ENCODE measurements around the gene GRID2IP. TPM values are rescaled to one million over a fixed set of nuclear protein-coding genes. Genes with fewer than 3 reads are reported as not detected.

GRID2IP gene
- total RNA-seq, 1 experiment from 2014 or later = not detected

GRCh38 chr7:6528401-6529130, 22.7 kb downstream of the GRID2IP start:
- DNase-seq (ENCODE audit: extremely low read depth, low read depth) = no peak

GRCh38 chr7:6526997-6527378, 24.3 kb downstream of the GRID2IP start:
- DNase-seq (ENCODE audit: extremely low read depth, low read depth) = no peak

GRCh38 chr7:6520163-6520981, 30.9 kb downstream of the GRID2IP start:
- DNase-seq (ENCODE audit: extremely low read depth, low read depth) = no peak

- peak; percentile 83 for DNase-seq (ENCODE audit: extremely low read depth, low read depth)
Observed at GRCh38 chr7:6516387-6516983, 34.8 kb downstream of the GRID2IP start.

- no peak for DNase-seq (ENCODE audit: extremely low read depth, low read depth)
Observed at GRCh38 chr7:6513541-6513940, 37.7 kb downstream of the GRID2IP start.

GRCh38 chr7:6512892-6513291, 38.4 kb downstream of the GRID2IP start:
- no peak for DNase-seq (ENCODE audit: extremely low read depth, low read depth)

- DNase-seq (ENCODE audit: extremely low read depth, low read depth) = no peak
Observed at GRCh38 chr7:6510476-6511133, 40.7 kb downstream of the GRID2IP start.

GRCh38 chr7:6508950-6509349, 42.3 kb downstream of the GRID2IP start:
- no peak for DNase-seq (ENCODE audit: extremely low read depth, low read depth)

- DNase-seq (ENCODE audit: extremely low read depth, low read depth) = no peak
Observed at GRCh38 chr7:6508539-6508938, 42.7 kb downstream of the GRID2IP start.

- DNase-seq (ENCODE audit: extremely low read depth, low read depth) = no peak
Observed at GRCh38 chr7:6507906-6508305, 43.4 kb downstream of the GRID2IP start.

GRCh38 chr7:6505685-6506559, 45.3 kb downstream of the GRID2IP start:
- no peak for DNase-seq (ENCODE audit: extremely low read depth, low read depth)

- DNase-seq (ENCODE audit: extremely low read depth, low read depth) = no peak
Observed at GRCh38 chr7:6504996-6505395, 46.3 kb downstream of the GRID2IP start.

- no peak for DNase-seq (ENCODE audit: extremely low read depth, low read depth)
Observed at GRCh38 chr7:6502886-6503285, 48.4 kb downstream of the GRID2IP start.

GRCh38 chr7:6501586-6502564, 49.4 kb downstream of the GRID2IP start:
- no peak for DNase-seq (ENCODE audit: extremely low read depth, low read depth)

GRCh38 chr7:6500691-6501090, 50.6 kb downstream of the GRID2IP start:
- DNase-seq (ENCODE audit: extremely low read depth, low read depth) = no peak

- no peak for DNase-seq (ENCODE audit: extremely low read depth, low read depth)
Observed at GRCh38 chr7:6497994-6498393, 53.3 kb downstream of the GRID2IP start.

- DNase-seq (ENCODE audit: extremely low read depth, low read depth) = no peak
Observed at GRCh38 chr7:6497637-6497905, 53.7 kb downstream of the GRID2IP start.

GRCh38 chr7:6496842-6497636, 54.2 kb downstream of the GRID2IP start:
- DNase-seq (ENCODE audit: extremely low read depth, low read depth) = no peak

All from NCI-H460 (cell line).